Stomach (tissue), 9 donors: Measurements from ENCODE around the gene STX1A. TPM values are rescaled to one million over a fixed set of nuclear protein-coding genes. Genes with fewer than 3 reads are reported as not detected.

Source experiments
- DNase-seq, 2 donors: peaks; one replicate each; pipeline versions ENCODE4 v3.0.0 to v3.0.0-alpha.2; 2013 to 2019
- H3K27ac ChIP-seq, 5 donors: fragments of 200-600 bp in 4 of 5; sonication (generic) in 4 of 5; one replicate each; pipeline ENCODE4 v1.5.1; 2013 to 2019; ENCODE audit warnings: mild to moderate bottlenecking in 1 of 5, moderate library complexity in 1 of 5
- H3K27me3 ChIP-seq, 3 donors: fragments of 200-600 bp; sonication (generic); one replicate each; pipeline ENCODE4 v1.5.1; 2017 to 2019; ENCODE audit warnings: mixed run types in 1 of 3
- H3K36me3 ChIP-seq, 4 donors: fragments of 200-600 bp; sonication (generic); 1 replicate in 3 of 4; 2 replicates in 1 of 4; pipeline ENCODE4 v1.5.1; 2016 to 2019
- H3K4me1 ChIP-seq, 4 donors: fragments of 200-600 bp; sonication (generic); one replicate each; pipeline ENCODE4 v1.5.1; 2016 to 2019
- H3K4me3 ChIP-seq, 4 donors: fragments of 200-600 bp; sonication (generic) in 3 of 4; one replicate each; pipeline ENCODE4 v1.5.1; 2016 to 2019; ENCODE audit warnings: mild to moderate bottlenecking in 1 of 4
- H3K9me3 ChIP-seq, 4 donors: fragments of 200-600 bp; sonication (generic); one replicate each; pipeline ENCODE4 v1.5.1; 2016 to 2019
- CTCF ChIP-seq, 7 experiments: fragments of 450-650 bp in 4 of 7; fragments of 200-600 bp in 3 of 7; sonication (generic) in 3 of 7; IDR thresholded peaks; one replicate each; pipeline ENCODE4 v1.5.1; 2016 to 2019; ENCODE audit warnings: antibody characterized with exemption in 7 of 7, control low read depth in 2 of 7, mild to moderate bottlenecking in 1 of 7
- EP300 ChIP-seq: sonication (generic); formaldehyde crosslinking; IDR thresholded peaks from one replicate; pipeline ENCODE4 v1.6.1; 2017; ENCODE audit warnings: antibody characterized with exemption
- POLR2A ChIP-seq, 4 donors: fragments of 450-650 bp; IDR thresholded peaks; one replicate each; pipeline ENCODE4 v1.6.1; 2016; ENCODE audit warnings: antibody characterized with exemption in 4 of 4, control low read depth in 2 of 4, mild to moderate bottlenecking in 1 of 4, moderate library complexity in 1 of 4
- POLR2AphosphoS5 ChIP-seq, 3 donors: sonication (generic); formaldehyde crosslinking; IDR thresholded peaks; one replicate each; pipeline ENCODE4 v1.6.1; 2016; ENCODE audit warnings: antibody characterized with exemption in 3 of 3
- whole genome bisulfite sequencing, 5 donors: extraction: QIAGEN DNeasy Blood & Tissue Kit in 3 of 5; methylation state at CpG; one replicate each; pipeline versions ENCODE4 v1.1.5 to v1.1.7; 2013 to 2018; 5-methylcytosine and 5-hydroxymethylcytosine counted together
- intact Hi-C: fragments of 100-400 bp; cut with DNase I; formaldehyde crosslinking; loops from one replicate; pipeline ENCODE4 v1.15.1; 2023; ENCODE audit warnings: low total_unique reads
- polyA plus RNA-seq, 3 donors: library from polyadenylated mRNA; stranded (reverse); fragments of 200-250 nt; gene quantifications; one replicate each; pipeline ENCODE4 v1.2.3, GENCODE V29; 2013
- total RNA-seq, 5 donors: library from RNA; depleted of rRNA; stranded (reverse); fragments of >200 nt; gene quantifications; one replicate each; pipeline versions ENCODE4 v1.1.0 to v1.2.3, GENCODE V29; 2014 to 2016
- donor health status: healthy with polysubstance abuse.
- donor health status: Bipolar disorder and iron deficiency.
- donor health status: healthy.

The STX1A gene
- total and polyA plus RNA-seq, 8 donors: 1.1 to 57.2 (median 4.2) TPM; not detected in 1

GRCh38 chr7:73702665-73703064 lies 16.8 kb downstream of the STX1A start:
- Histone ChIP-seq H3K27me3 (no peaks in the 10 kb centered on the region), H3K9me3 (no peaks in the 10 kb centered on the region), H3K36me3 (peaks cover 11 to 54% (median 43%) of the 10 kb centered on the region in 4 donors), H3K4me3 (no peak overlapping the region), H3K4me1 (peaks cover 0 to 44% (median 39%) of the 10 kb centered on the region in 4 donors), H3K27ac (no peak overlapping the region)
- WGBS, 5 donors: 89 to 94% (median 93%) methylated on average over 16 to 18 of the region's 18 CpGs
- TF ChIP-seq POLR2A (IDR thresholded peaks at IDR 0.05): no peak
- no peak for TF ChIP-seq CTCF (IDR thresholded peaks at IDR 0.05)
- TF ChIP-seq POLR2AphosphoS5 (IDR thresholded peaks at IDR 0.05): no peak
- TF ChIP-seq EP300: no peak
- intact Hi-C loops: no loop called here
- no peak for DNase-seq

GRCh38 chr7:73702226-73702625 lies 17.2 kb downstream of the STX1A start:
- no peak for TF ChIP-seq POLR2AphosphoS5 (IDR thresholded peaks at IDR 0.05)
- TF ChIP-seq EP300: no peak
- no peak for TF ChIP-seq POLR2A (IDR thresholded peaks at IDR 0.05)
- no peak for TF ChIP-seq CTCF (IDR thresholded peaks at IDR 0.05)
- H3K9me3 ChIP-seq: no peaks in the 10 kb centered on the region
- no peak overlapping the region for H3K4me3 ChIP-seq
- intact Hi-C loops: no loop called here
- WGBS, 5 donors: 78 to 86% (median 80%) methylated on average over 8 of the region's 8 CpGs
- no peaks in the 10 kb centered on the region for H3K27me3 ChIP-seq
- H3K36me3 ChIP-seq: peaks cover 15 to 59% (median 48%) of the 10 kb centered on the region in 4 donors
- H3K4me1 ChIP-seq: peaks cover 0 to 40% (median 35%) of the 10 kb centered on the region in 4 donors
- no peak overlapping the region for H3K27ac ChIP-seq
- DNase-seq: peak in 1 of 2 donors; percentile 22

GRCh38 chr7:73701357-73701995 lies 18.0 kb downstream of the STX1A start:
- DNase-seq: peak in 1 of 2 donors; percentile 75
- intact Hi-C loops: no loop called here
- no peaks in the 10 kb centered on the region for H3K9me3 ChIP-seq
- TF ChIP-seq EP300 (no peak), POLR2AphosphoS5 (IDR thresholded peaks at IDR 0.05) (no peak), CTCF (IDR thresholded peaks at IDR 0.05) (peak in 4 of 7 experiments; percentile 28 to 41 (median 33)), POLR2A (IDR thresholded peaks at IDR 0.05) (no peak)
- H3K4me3 ChIP-seq: no peak overlapping the region
- 66 to 83% (median 78%) methylated on average over 13 of the region's 13 CpGs for WGBS, 5 donors
- H3K4me1 ChIP-seq: peaks cover 0 to 33% (median 30%) of the 10 kb centered on the region in 4 donors
- H3K36me3 ChIP-seq: peaks cover 19 to 66% (median 55%) of the 10 kb centered on the region in 4 donors
- H3K27me3 ChIP-seq: no peaks in the 10 kb centered on the region
- no peak overlapping the region for H3K27ac ChIP-seq

- no peaks in the 10 kb centered on the region for H3K27me3 ChIP-seq
- DNase-seq: no peak
- WGBS, 5 donors: 86 to 89% (median 88%) methylated on average over 14 to 15 of the region's 15 CpGs
- intact Hi-C loops: no loop called here
- H3K4me1 ChIP-seq: peaks cover 0 to 26% (median 24%) of the 10 kb centered on the region in 4 donors
- TF ChIP-seq POLR2AphosphoS5 (IDR thresholded peaks at IDR 0.05) (no peak), EP300 (no peak), CTCF (IDR thresholded peaks at IDR 0.05) (no peak), POLR2A (IDR thresholded peaks at IDR 0.05) (no peak)
- H3K27ac ChIP-seq: no peak overlapping the region
- H3K4me3 ChIP-seq: no peak overlapping the region
- H3K9me3 ChIP-seq: no peaks in the 10 kb centered on the region
- H3K36me3 ChIP-seq: peaks cover 20 to 75% (median 63%) of the 10 kb centered on the region in 4 donors
Observed at GRCh38 chr7:73700581-73701134, 18.8 kb downstream of the STX1A start.
